Suppressor macrophage treated with lipopolysaccharide for 1 hour (primary cell): ENCODE measurements around the gene RBMXL3.
"Not testable (repeated sequence)": the region's sequence is repeated elsewhere in the genome, so short reads cannot be mapped to it uniquely, and the experiment has no call there.

Experiments
- DNase-seq, 3 donors: peaks; one replicate each; pipeline ENCODE4 v3.0.0-alpha.2; 2020 to 2022

The RBMXL3 gene

GRCh38 chrX:115189110-115189509, at the start of gene RBMXL3:
Gene RBMXL3 (plus strand): TSS chrX:115189410. CDS start chrX:115189442, 32 bp downstream.
- DNase-seq: no peak

GRCh38 chrX:115142057-115142456, 47.2 kb upstream of the RBMXL3 start:
- no peak for DNase-seq

- peak in 2 of 3 donors; percentile 11 to 21 for DNase-seq
Observed at GRCh38 chrX:115147220-115147619, 42.0 kb upstream of the RBMXL3 start.

- DNase-seq: no peak
Observed at GRCh38 chrX:115173181-115173580, 16.0 kb upstream of the RBMXL3 start.

GRCh38 chrX:115174548-115174947, 14.7 kb upstream of the RBMXL3 start:
- no peak for DNase-seq

- DNase-seq: no peak
Observed at GRCh38 chrX:115177932-115178331, 11.3 kb upstream of the RBMXL3 start.

- DNase-seq: no peak
Observed at GRCh38 chrX:115178473-115178872, 10.7 kb upstream of the RBMXL3 start.

- DNase-seq: no peak
Observed at GRCh38 chrX:115183980-115184379, 5.2 kb upstream of the RBMXL3 start.

- no peak for DNase-seq
Observed at GRCh38 chrX:115189646-115190635, 731 bp downstream of the RBMXL3 start.

GRCh38 chrX:115190636-115191489, 1.7 kb downstream of the RBMXL3 start:
- DNase-seq: no peak

- no peak for DNase-seq
Observed at GRCh38 chrX:115191490-115192243, 2.5 kb downstream of the RBMXL3 start.

- DNase-seq: no peak
Observed at GRCh38 chrX:115192244-115192700, 3.1 kb downstream of the RBMXL3 start.

GRCh38 chrX:115204040-115204439, 14.8 kb downstream of the RBMXL3 start:
- no peak for DNase-seq

- DNase-seq: not testable (repeated sequence)
Observed at GRCh38 chrX:115209547-115209946, 20.3 kb downstream of the RBMXL3 start.

- no peak for DNase-seq
Observed at GRCh38 chrX:115214151-115214550, 24.9 kb downstream of the RBMXL3 start.

- no peak for DNase-seq
Observed at GRCh38 chrX:115214605-115215004, 25.4 kb downstream of the RBMXL3 start.

GRCh38 chrX:115217346-115217745, 28.1 kb downstream of the RBMXL3 start:
- DNase-seq: not testable (repeated sequence)

GRCh38 chrX:115226929-115227328, 37.7 kb downstream of the RBMXL3 start:
- DNase-seq: no peak

- DNase-seq: no peak
Observed at GRCh38 chrX:115229337-115230003, 40.3 kb downstream of the RBMXL3 start.

- DNase-seq: no peak
Observed at GRCh38 chrX:115232933-115233496, 43.8 kb downstream of the RBMXL3 start.
